ENCODE measurements around the gene KCNH4.

The KCNH4 gene

GRCh38 chr17:42135664-42136653 lies 45.0 kb downstream of the KCNH4 start:
- DNase-seq: no peak

DNA sequence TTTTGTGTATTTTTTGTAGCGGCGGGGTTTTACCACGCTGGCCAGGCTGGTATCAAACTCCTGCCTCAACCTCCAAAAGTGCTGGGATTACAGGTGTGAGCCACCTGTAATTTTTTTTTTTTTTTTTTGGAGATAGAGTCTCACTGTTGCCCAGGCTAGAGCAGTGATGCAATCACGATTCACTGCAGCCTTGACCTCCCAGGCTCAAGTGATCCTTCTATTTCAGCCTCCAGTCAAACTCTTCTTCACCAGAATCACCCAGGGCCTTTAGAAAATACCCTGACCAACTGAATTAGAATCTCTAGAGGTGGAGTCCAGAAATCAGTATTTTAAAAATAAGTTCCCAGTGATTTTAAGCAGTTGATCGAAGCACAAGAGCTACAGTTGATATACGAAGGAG lies 45.8 kb downstream of the KCNH4 start:
- no peak for DNase-seq

DNA sequence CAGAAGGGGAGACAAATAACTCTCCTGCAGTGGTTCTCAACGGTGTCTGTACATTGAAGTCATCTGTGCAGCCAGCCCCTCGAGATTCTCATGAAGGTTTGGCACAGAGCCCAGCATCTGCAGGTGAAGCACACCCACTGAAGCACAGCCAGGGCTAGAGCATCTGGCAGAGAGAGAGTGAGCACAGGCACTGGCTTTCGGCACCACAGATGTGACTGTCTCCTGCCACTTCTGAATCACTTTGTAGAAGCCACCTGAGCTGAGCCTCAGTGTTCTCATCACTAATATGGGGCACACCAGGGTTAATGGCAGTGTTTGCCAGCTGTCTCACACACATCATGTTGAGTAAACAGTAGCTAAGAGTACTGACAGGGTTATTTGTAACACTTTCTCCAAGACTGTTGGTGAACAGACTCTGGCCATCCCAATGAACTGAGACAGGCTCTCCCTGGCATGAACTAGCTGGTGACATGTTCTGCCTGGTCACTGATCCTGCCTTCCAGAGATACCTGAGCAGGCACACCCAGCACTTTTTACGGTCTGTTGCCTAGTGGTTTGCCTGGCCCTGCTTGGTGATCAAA lies 47.4 kb downstream of the KCNH4 start:
- DNase-seq: no peak

DNA sequence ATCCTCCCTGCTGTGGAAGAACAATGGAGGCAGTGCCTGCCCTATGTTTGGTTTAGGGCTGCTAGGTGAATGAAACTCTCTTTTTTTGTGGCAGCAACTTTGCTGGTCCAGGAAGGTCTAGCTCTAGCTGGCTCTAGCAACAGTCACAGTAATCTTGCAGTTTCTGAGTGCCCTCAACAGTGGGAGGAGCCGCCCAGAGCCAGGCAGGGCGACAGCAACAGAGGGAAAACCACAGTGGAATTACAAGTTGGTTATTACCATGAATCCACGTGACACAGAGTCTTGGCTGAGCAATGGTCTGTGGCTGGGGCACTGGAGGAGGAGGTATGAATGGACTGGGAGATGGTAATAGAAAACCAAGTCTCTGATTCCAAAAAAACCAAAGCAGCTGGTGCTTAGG lies 48.0 kb downstream of the KCNH4 start:
- peak; percentile 80 for DNase-seq

- no peak for DNase-seq
Measured at GRCh38 chr17:42131981-42132432, 48.9 kb downstream of the KCNH4 start.

GRCh38 chr17:42131232-42131631 lies 49.7 kb downstream of the KCNH4 start:
- no peak for DNase-seq

DNA sequence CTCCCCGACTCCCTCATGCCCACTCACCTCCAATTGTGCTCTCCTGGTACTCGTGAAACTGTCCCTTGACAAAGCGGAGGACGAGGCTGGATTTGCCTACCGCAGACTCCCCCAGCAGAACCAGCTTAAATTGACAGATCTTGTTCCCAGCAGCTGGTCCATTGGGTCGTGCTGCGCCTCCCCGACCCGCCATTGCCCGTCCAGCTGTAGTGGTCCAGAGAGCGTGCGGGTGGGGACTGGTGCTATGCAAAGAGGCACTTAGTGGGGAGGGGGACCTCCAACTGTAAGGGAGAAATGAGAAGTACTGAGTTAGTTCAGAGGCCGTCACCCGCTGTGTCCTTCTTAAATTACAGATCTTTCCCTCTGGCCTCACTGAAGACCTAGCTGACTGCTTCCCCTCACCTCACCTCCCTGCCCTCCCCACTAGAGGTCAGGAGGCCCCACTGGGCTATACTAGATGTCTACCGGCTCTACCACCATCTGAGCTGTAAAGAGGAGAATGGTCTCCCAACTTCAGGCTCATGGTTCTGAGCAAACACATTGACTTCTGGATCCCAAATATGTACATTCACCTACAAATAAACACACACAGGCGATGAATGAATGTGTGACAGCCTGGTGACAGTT lies 50.5 kb downstream of the KCNH4 start:
- no peak for DNase-seq

DNA sequence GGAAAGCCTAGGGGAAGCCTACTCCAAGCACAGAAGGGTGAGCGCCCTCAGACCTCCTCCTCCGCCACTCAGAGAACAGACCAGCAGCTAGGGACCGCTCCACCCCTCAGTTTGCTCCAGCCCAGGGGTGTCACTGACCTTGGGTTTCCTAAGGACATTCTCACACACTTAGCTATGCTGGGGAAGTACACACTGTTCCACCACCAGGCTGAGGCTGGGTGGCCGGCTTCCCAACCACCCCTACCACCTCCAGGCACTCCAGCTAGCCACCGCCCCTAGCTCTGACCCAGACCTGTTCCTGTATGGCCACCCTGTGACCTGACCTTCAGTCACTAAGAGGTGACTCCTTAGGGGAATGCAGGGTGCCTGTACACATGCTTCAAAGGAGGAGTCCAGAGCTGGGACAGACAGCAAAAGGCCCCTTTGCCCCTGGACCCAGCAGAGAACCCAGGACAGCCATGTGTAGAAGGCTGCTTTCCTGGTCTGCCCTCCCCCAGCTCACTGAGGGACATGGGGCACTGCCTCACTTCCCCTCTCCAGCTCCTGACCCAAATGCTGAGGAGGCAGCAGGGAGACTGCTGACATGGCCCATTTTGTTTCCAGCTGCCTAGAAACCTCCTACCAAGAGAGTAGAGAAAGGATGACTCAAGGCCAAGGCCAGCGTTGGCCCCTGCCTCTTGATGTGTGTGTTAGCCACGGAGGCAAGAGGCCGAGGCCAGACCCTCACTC lies 51.7 kb downstream of the KCNH4 start:
- peak; percentile 27 for DNase-seq

DNA sequence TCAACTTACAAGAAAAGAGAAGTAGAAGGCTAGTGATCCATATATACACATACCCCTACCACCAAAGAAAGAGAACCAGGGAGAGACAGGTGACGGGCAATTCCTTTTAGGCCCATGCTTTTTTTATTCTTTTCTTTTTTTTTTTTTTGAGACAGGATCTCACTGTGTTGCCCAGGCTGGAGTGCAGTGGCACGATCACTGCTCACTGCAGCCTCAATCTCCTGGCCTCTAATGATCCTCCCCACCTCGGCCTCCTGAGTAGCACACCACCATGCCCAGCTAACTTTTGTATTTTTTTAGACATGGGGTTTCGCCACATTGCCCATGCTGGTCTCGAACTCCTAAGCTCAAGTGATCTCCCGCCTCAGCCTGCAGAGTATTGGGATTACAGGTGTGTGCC lies 53.5 kb downstream of the KCNH4 start:
- no peak for DNase-seq

DNA sequence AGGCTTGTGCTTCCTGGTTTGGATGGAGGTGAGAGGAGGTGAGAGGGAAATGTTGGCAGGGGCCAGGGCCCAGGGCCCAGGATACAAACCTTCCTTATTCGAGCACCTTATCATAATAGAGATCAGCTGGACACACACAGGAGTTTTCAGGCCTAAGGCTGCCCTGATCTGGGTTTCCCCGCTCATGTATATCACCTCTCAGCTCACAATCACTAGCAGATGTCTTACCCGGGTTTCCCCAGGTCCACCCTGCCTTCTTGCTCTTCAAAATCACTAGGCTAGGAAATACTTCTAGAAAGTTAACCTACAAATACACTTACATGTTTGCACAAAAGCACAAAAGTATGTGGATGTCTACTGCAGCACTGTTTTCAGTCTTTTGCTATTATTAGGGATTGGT lies 54.1 kb downstream of the KCNH4 start:
- DNase-seq: no peak

- DNase-seq: no peak
Measured at GRCh38 chr17:42125565-42125964, 55.4 kb downstream of the KCNH4 start.

DNA sequence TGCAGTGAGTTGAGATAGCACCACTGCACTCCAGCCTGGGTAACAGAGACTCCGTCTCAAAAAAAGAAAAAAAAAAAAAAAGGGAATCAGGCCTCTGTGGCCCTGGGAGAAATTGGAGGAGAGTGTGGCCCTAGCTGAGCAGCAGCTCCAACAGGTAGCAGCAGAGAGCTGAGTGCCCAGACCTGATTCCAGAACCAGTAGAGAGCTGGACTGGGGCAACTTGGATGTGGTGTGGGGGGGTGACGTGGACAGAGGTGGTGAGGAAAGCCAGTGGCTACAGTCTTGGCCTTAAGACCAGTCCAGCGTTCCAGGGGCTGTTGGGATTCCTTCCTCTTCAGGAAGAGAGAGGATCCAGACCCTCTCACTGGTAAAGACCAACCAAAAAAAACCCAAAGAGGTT lies 56.7 kb downstream of the KCNH4 start:
- no peak for DNase-seq

DNA sequence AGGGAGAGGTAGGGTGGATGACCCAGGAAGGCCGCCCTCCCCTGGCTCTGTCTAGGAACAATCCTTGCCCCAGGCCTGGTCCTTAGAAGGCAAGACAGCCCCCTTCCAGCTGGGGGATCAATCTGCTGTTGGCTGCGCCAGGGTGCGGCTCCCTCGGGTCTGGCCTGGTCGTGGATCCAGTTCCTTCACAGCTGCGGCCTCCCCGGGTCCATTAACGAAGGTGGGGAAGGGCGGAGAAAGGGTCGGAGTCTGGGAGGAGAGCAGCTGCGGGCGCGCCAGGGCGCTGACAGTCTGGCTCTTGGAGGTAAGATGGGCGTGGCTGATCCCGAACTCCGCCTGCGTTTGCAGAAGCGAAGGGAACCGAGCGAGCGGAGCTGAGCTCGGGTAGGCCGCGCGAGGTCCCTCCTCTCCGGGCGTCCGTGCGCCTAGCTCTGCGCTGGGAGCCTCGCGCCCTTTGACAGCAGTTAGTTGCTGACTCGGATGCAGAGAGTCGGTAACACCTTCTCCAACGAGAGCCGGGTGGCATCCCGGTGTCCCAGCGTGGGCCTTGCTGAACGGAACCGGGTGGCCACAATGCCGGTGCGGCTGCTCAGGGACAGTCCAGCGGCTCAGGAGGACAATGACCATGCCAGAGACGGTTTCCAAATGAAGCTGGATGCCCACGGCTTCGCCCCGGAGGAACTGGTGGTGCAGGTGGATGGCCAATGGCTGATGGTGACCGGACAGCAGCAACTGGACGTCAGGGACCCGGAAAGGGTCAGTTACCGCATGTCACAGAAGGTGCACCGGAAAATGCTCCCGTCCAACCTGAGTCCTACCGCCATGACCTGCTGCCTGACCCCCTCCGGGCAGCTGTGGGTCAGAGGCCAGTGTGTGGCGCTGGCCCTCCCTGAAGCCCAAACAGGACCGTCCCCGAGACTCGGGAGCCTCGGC lies 58.3 kb downstream of the KCNH4 start, which contains the start of gene HSPB9:
TSS of gene HSPB9 (plus strand) at position 434 of the 933 bp plus-strand sequence. CDS start at position 481, 47 bp downstream.
- no peak for DNase-seq

DNA sequence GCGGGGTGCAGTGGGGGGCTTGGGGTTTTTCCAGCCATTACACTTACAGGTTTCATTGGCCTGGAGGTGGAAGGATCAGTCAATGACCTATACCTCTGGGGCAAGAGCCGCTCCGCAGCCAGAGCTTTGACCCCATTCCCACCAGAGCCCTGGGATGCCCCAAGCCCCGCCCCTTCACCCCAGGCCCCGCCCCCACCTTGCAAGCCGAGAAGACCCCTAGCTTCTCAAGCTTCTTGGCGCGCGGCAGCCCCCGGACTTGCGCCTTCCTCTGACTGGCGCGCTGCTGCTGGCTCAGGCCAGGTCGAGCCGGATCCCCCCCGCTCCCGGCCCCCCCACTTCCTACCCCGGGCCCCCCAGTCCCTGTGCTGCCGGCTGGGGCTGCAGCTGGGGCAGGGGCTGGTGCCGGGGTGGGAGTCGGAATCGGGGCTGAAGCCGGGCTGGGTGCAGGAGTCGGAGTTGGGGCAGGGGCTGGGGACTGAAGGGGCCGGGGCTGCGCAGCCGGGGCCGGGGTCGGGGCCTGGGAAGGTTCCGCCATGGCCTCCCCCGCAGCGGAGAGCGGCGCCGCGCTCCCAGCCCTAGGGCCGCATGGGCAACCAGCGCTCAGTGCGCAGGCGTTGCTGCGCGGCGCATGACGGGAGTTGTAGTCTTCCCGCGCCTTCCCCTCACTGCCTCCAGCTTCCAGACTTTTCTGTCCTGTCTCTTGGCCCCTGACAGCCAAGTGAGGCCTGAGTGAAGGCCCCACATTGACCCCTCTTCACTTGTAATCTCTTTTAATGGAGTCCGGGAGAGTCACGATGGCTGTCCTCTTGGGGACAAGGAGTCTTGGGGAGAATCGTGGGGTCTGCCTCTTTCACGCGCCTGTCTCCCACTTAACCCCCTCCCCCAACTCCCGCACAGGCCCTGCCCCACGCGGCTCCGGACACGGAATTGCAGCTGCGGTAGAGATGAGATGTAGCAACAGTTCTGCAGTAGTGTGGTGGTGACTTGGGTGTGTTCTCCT lies 59.9 kb downstream of the KCNH4 start, which contains the start of gene KAT2A:
TSS of gene KAT2A (minus strand) at position 598 of the 1,000 bp plus-strand sequence. CDS start at position 535, 63 bp downstream.
- DNase-seq: peak; percentile 90

GRCh38 chr17:42120161-42120769 lies 60.7 kb downstream of the KCNH4 start:
- DNase-seq: no peak

DNA sequence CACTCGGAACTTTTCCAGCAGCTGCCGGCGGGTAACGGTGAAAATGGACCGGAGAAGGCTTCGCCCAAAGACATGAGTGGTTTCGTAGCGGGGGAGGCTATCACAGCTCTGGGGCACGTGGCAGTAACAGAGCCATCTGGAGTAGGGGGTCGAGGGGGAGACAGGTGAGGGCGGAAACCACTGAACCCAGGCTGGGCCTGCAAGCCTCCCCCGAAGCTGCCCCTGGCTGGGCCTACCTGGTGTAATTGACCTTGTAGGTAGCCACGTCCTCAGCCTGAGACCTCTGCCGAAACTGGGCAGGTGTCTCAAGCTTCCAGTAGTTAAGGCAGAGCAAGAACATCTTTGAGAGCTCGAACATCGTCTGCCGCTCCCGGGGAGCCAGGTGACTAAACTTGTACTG lies 61.6 kb downstream of the KCNH4 start:
- DNase-seq: no peak

GRCh38 chr17:42118545-42118944 lies 62.4 kb downstream of the KCNH4 start:
- DNase-seq: no peak

DNA sequence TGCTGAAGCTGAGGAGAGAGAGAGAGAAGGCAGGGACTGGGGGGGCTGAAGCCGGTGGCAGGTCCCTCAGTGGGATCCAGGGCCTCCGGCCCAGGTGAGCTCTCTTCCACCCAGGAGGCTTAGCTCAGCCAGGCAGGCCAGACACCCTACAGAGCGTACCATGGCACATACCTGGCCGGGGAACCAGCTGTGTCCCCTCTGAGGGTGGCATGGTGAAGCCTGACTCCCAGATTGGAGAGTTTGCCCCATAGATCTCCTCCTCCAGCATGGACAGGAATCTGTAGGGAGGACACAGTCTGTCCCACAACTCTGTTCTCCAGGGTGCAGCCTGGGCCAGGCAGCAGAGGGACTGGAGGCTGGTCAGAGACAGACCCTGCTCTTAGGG lies 62.8 kb downstream of the KCNH4 start:
- no peak for DNase-seq

DNA sequence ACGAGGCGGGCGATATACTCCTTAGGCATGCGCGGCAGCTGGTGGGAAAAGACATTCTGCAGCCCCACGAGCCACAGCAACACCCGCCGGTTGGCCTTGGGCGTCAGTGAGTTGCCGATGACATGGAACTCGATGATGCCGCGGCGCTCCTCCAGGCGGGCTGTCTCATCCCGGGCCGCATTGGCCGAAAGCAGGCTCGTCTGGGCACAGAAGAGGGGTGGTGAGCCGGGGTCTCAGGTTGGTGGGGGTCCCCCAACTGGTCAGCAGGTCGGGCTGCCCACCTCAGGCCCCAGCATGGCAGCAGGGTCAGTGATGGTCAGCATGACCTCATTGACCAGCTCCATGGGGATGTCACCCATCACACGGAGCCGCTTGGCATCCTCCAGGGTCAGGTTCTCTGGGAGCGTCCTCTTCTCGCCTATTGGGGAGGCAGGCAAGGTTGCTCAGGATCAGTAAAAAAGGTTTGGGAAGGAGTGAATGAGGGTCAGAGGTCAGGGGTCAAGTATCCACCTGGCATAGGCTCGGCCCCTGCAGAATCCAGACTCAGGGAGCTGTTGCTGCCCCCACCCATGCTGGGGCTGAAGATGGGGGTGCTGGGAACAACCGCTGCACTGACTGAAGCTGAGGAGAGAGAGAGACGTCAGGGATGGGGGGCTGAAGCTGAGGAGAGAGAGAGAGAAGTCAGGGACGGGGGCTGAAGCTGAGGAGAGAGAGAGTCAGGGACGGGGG lies 63.4 kb downstream of the KCNH4 start:
- no peak for DNase-seq
